HG03060 (cell line): Measurements from ENCODE around the gene DYNC2LI1.

Source experiments
- ATAC-seq: cut with Tn5 transposase; IDR thresholded peaks from one replicate; pipeline ENCODE4 v1.9.1; 2021; ENCODE audit warnings: low read depth, moderate number of reproducible peaks; ENCODE audit not compliant: unreplicated experiment

The DYNC2LI1 gene

GRCh38 chr2:43841949-43842865, 68.4 kb downstream of the DYNC2LI1 start:
- no peak for ATAC-seq

- ATAC-seq: no peak
Observed at GRCh38 chr2:43842866-43843226, 69.0 kb downstream of the DYNC2LI1 start.

- ATAC-seq: no peak
Observed at GRCh38 chr2:43845181-43845580, 71.3 kb downstream of the DYNC2LI1 start.

GRCh38 chr2:43846140-43846793, 72.4 kb downstream of the DYNC2LI1 start:
- ATAC-seq: no peak

GRCh38 chr2:43848214-43848613, 74.4 kb downstream of the DYNC2LI1 start:
- ATAC-seq: no peak

GRCh38 chr2:43851011-43851980, 77.5 kb downstream of the DYNC2LI1 start:
- ATAC-seq: no peak

- no peak for ATAC-seq
Observed at GRCh38 chr2:43852196-43852730, 78.4 kb downstream of the DYNC2LI1 start.

- no peak for ATAC-seq
Observed at GRCh38 chr2:43853141-43854081, 79.6 kb downstream of the DYNC2LI1 start.

GRCh38 chr2:43854671-43855070, 80.8 kb downstream of the DYNC2LI1 start:
- no peak for ATAC-seq

GRCh38 chr2:43855292-43855691, 81.5 kb downstream of the DYNC2LI1 start:
- no peak for ATAC-seq
